Stimulated activated CD4-positive, alpha-beta T cell treated with anti-CD3 and anti-CD28 coated beads, Interleukin-4, amount 100 ng/mL, for 48 hours (primary cell): ENCODE data around the gene RINL.

Experiments
- DNase-seq, 2 donors: peaks; one replicate each; pipeline ENCODE4 v3.0.0-alpha.2; 2020; ENCODE audit warnings: low read depth in 2 of 2

Gene RINL

GRCh38 chr19:38850436-38850975, 27.6 kb downstream of the RINL start:
- peak in 1 of 2 donors; percentile 92 for DNase-seq

- DNase-seq, result peak; percentile 98
Measured at GRCh38 chr19:38849860-38850435, 28.1 kb downstream of the RINL start, which contains the start of gene HNRNPL. Gene HNRNPL, minus strand, starts transcription at chr19:38849986. Its CDS starts 20 bp downstream, at chr19:38849966.

GRCh38 chr19:38849147-38849859, 28.8 kb downstream of the RINL start:
- peak; percentile 98 for DNase-seq

GRCh38 chr19:38848299-38849146, 29.6 kb downstream of the RINL start:
- no peak for DNase-seq

- DNase-seq, result no peak
Measured at GRCh38 chr19:38846097-38846496, 32.0 kb downstream of the RINL start.

- DNase-seq, result no peak
Measured at GRCh38 chr19:38845374-38846024, 32.6 kb downstream of the RINL start.

GRCh38 chr19:38844093-38844686, 33.9 kb downstream of the RINL start:
- no peak for DNase-seq

- DNase-seq, result no peak
Measured at GRCh38 chr19:38843175-38843758, 34.8 kb downstream of the RINL start.

GRCh38 chr19:38842439-38843174, 35.5 kb downstream of the RINL start:
- DNase-seq, result peak; percentile 34 to 35

- DNase-seq, result no peak
Measured at GRCh38 chr19:38841787-38842438, 36.2 kb downstream of the RINL start.

GRCh38 chr19:38841180-38841766, 36.8 kb downstream of the RINL start:
- no peak for DNase-seq

GRCh38 chr19:38840583-38840968, 37.5 kb downstream of the RINL start:
- DNase-seq, result no peak

GRCh38 chr19:38839816-38840582, 38.1 kb downstream of the RINL start:
- no peak for DNase-seq

GRCh38 chr19:38838986-38839761, 38.9 kb downstream of the RINL start:
- no peak for DNase-seq

- peak; percentile 52 to 53 for DNase-seq
Measured at GRCh38 chr19:38838208-38838985, 39.7 kb downstream of the RINL start.

- DNase-seq, result no peak
Measured at GRCh38 chr19:38837656-38838121, 40.4 kb downstream of the RINL start.
